Endothelial cell of umbilical vein (primary cell): Measurements from ENCODE around the gene OR2F2. TPM values are rescaled to one million over a fixed set of nuclear protein-coding genes. Genes with fewer than 3 reads are reported as not detected.

ENCODE experiments used
- BruUV-seq: library from RNA; stranded (reverse); fragments of 400-500 nt; replicated peaks from 2 replicates; lab custom pipeline; 2021; lab: Mats Ljungman, UMichigan
- CTCF ChIA-PET: fragments of 300-600, 350-600 bp; sonication (Branson Sonifier 250); formaldehyde crosslinking; loops from one replicate; lab custom pipeline; 2021; ENCODE audit warnings: antibody characterized with exemption, inconsistent platforms; lab: Charles Lee
- POLR2A ChIA-PET: fragments of 300-600, 350-600 bp; sonication (Branson Sonifier 250); formaldehyde crosslinking; loops from one replicate; lab custom pipeline; 2021; ENCODE audit warnings: antibody characterized with exemption, inconsistent platforms; lab: Charles Lee
- DNase-seq: peaks from one replicate; pipeline ENCODE4 v3.0.0-alpha.2; 2011; ENCODE audit warnings: low read depth, low spot score
- FAIRE-seq: peaks from 2 replicates; lab custom pipeline; 2011; peaks lifted over from hg19 to GRCh38; lab: Jason Lieb, UNC
- H2AFZ ChIP-seq: 2 replicates; pipeline ENCODE4 v1.6.0; 2012; ENCODE audit warnings: low read depth, low read length, control low read depth, inconsistent platforms
- H3K27ac ChIP-seq: 2 replicates; pipeline ENCODE4 v1.5.1; 2011; ENCODE audit warnings: low read depth, mild to moderate bottlenecking, control low read depth, low read length, moderate library complexity; ENCODE audit not compliant: insufficient read depth
- H3K27me3 ChIP-seq, 2 experiments: 2 replicates each; pipeline versions ENCODE4 v1.6.0 to v1.6.1; 2011; ENCODE audit warnings: low read length in 2 of 2, mixed read lengths in 1 of 2; ENCODE audit not compliant: control insufficient read depth in 2 of 2, insufficient read depth in 2 of 2
- H3K36me3 ChIP-seq, 2 experiments: 2 replicates in 1 of 2; 3 replicates in 1 of 2; pipeline ENCODE4 v1.5.1; 2011; ENCODE audit warnings: low read length in 2 of 2, mild to moderate bottlenecking in 1 of 2, moderate library complexity in 1 of 2; ENCODE audit not compliant: control insufficient read depth in 2 of 2, insufficient read depth in 2 of 2; ENCODE audit errors: extremely low read depth in 1 of 2
- H3K4me1 ChIP-seq: 3 replicates; pipeline ENCODE4 v1.5.1; 2011; ENCODE audit warnings: mild to moderate bottlenecking, low read length; ENCODE audit not compliant: control insufficient read depth, insufficient read depth; ENCODE audit errors: extremely low read depth
- H3K4me2 ChIP-seq: 2 replicates; pipeline ENCODE4 v1.6.1; 2011; ENCODE audit warnings: low read length, control low read depth, mixed read lengths; ENCODE audit not compliant: insufficient read depth
- H3K4me3 ChIP-seq, 3 experiments: fragments of 200-600 bp in 1 of 3; sonication (generic), shearing (Covaris generic) in 1 of 3; replicated peaks in 1 of 3; 2 replicates each; pipeline ENCODE4 v1.5.1; 2011 to 2016; ENCODE audit warnings: control low read depth in 3 of 3, low read length in 3 of 3, mild to moderate bottlenecking in 2 of 3, inconsistent platforms in 1 of 3, low read depth in 1 of 3, moderate library complexity in 1 of 3; ENCODE audit not compliant: insufficient read depth in 1 of 3
- H3K79me2 ChIP-seq: 2 replicates; pipeline ENCODE4 v1.6.0; 2012; ENCODE audit warnings: low read length, inconsistent platforms; ENCODE audit not compliant: control insufficient read depth, insufficient read depth
- H3K9ac ChIP-seq: replicated peaks from 2 replicates; pipeline ENCODE3; 2011; ENCODE audit warnings: low read length, control low read depth; ENCODE audit not compliant: insufficient read depth; ENCODE audit errors: extremely low read depth
- H3K9me1 ChIP-seq: replicated peaks from 3 replicates; pipeline ENCODE4 v1.6.0; 2011; ENCODE audit warnings: mild to moderate bottlenecking, low read length; ENCODE audit not compliant: control insufficient read depth, insufficient read depth; ENCODE audit errors: extremely low read depth
- H3K9me3 ChIP-seq: replicated peaks from 2 replicates; pipeline ENCODE4 v1.5.1; 2012; ENCODE audit warnings: low read length, inconsistent platforms; ENCODE audit not compliant: control insufficient read depth, insufficient read depth
- H4K20me1 ChIP-seq: replicated peaks from 2 replicates; pipeline ENCODE3; 2011; ENCODE audit warnings: mild to moderate bottlenecking, low read length; ENCODE audit not compliant: control insufficient read depth, insufficient read depth; ENCODE audit errors: extremely low read depth
- CTCF ChIP-seq, 2 donors: IDR thresholded peaks; 1 replicate in 1 of 2; 2 replicates in 1 of 2; pipeline ENCODE4 v1.5.1; 2011; ENCODE audit warnings: low read length in 2 of 2, mild to moderate bottlenecking in 2 of 2, moderate library complexity in 2 of 2, control low read depth in 1 of 2, inconsistent platforms in 1 of 2, low read depth in 1 of 2; ENCODE audit not compliant: insufficient read depth in 1 of 2; ENCODE audit errors: extremely low read depth in 1 of 2
- EZH2 ChIP-seq: IDR thresholded peaks from 2 replicates; pipeline ENCODE4 v1.6.1; 2012; ENCODE audit warnings: borderline replicate concordance, low read depth, mild to moderate bottlenecking, moderate library complexity, low read length, inconsistent platforms; ENCODE audit not compliant: severe bottlenecking
- GATA2 ChIP-seq: IDR thresholded peaks from 2 replicates; pipeline ENCODE4 v1.7.0; 2011; ENCODE audit warnings: low read depth, mild to moderate bottlenecking, moderate library complexity, mixed read lengths, low read length; ENCODE audit not compliant: insufficient read length, insufficient read depth
- JUN ChIP-seq: IDR thresholded peaks from 2 replicates; pipeline ENCODE4 v1.6.1; 2011; ENCODE audit warnings: borderline replicate concordance, low read depth; ENCODE audit not compliant: insufficient read length, insufficient read depth
- MAX ChIP-seq: IDR thresholded peaks from 2 replicates; pipeline ENCODE4 v1.6.1; 2011; ENCODE audit not compliant: insufficient read depth, insufficient read length
- POLR2A ChIP-seq: IDR thresholded peaks from 2 replicates; pipeline ENCODE4 v1.6.1; 2012; ENCODE audit warnings: low read depth, mild to moderate bottlenecking, control low read depth, low read length
- POLR2AphosphoS5 ChIP-seq: IDR thresholded peaks from 2 replicates; pipeline ENCODE4 v1.6.1; 2012; ENCODE audit warnings: low read depth, mild to moderate bottlenecking, control low read depth, low read length, moderate library complexity; ENCODE audit not compliant: insufficient read depth
- dilution Hi-C: fragments of 300-500 bp; cut with MboI; formaldehyde crosslinking; loops from one replicate; pipeline ENCODE4 v1.15.0; 2019; ENCODE audit warnings: low sequenced_read_pairs; ENCODE audit not compliant: extremely low pct_ligation_motif_present
- intact Hi-C: fragments of 100-400 bp; cut with micrococcal nuclease; formaldehyde crosslinking; loops from one replicate; pipeline ENCODE4 v1.10.0; 2022
- polyA plus RNA-seq, 4 experiments: library from polyadenylated mRNA; depleted of rRNA in 3 of 4; stranded (reverse) in 3 of 4; unstranded in 1 of 4; fragments of >200 nt; gene quantifications; 2 replicates each; pipeline versions ENCODE4 v1.2.1 to v1.2.3, GENCODE V29; 2011 to 2012; ENCODE audit warnings: missing spikeins in 1 of 4
- total RNA-seq: library from RNA; stranded (reverse); gene quantifications from 2 replicates; pipeline ENCODE4 v1.2.3, GENCODE V29; 2021

OR2F2 gene
- total and polyA plus RNA-seq, 2 donors (not counting 3 experiments of a cell fraction or from before 2014, with no cell fraction given), result not detected

GRCh38 chr7:143954135-143954534, 19.1 kb downstream of the OR2F2 start:
- CTCF ChIA-PET, result no interaction called here
- no TSS peak for BruUV-seq
- no peaks in the 10 kb centered on the region for H3K9me3 ChIP-seq
- peaks cover 4 to 8% of the 10 kb centered on the region in 2 experiments for H3K27me3 ChIP-seq
- no peaks in the 10 kb centered on the region for H4K20me1 ChIP-seq
- H3K27ac ChIP-seq, result no peak overlapping the region
- no peak overlapping the region for H3K4me2 ChIP-seq
- H2AFZ ChIP-seq, result no peak overlapping the region
- FAIRE-seq, result no peak
- no peak overlapping the region for H3K9ac ChIP-seq
- TF ChIP-seq MAX (no peak), CTCF (IDR thresholded peaks at IDR 0.05; ENCODE audit: extremely low read depth in 1 of 2, insufficient read depth in 1 of 2, low read depth in 1 of 2, low read length in 2 of 2) (no peak), EZH2 (no peak), GATA2 (no peak), JUN (no peak), POLR2A (no peak), POLR2AphosphoS5 (no peak)
- no peaks in the 10 kb centered on the region for H3K79me2 ChIP-seq
- intact Hi-C loops, result no loop called here
- H3K4me3 ChIP-seq, result no peak overlapping the region
- no peak for DNase-seq
- H3K36me3 ChIP-seq, result no peaks in the 10 kb centered on the region
- H3K4me1 ChIP-seq, result no peaks in the 10 kb centered on the region
- dilution Hi-C loops, result no loop called here
- peaks cover 2% of the 10 kb centered on the region for H3K9me1 ChIP-seq
- POLR2A ChIA-PET, result no interaction called here
